ENCODE data around the gene RAB3IL1.

The RAB3IL1 gene

GRCh38 chr11:61940466-61940865 lies 23.1 kb upstream of the RAB3IL1 start:
- TF ChIP-seq CTCF (IDR thresholded peaks at IDR 0.05; ENCODE audit: insufficient read depth, low read length, poor library complexity, severe bottlenecking) = no peak
- DNase-seq (ENCODE audit: extremely low read depth, insufficient read length) = no peak
- peaks cover 2% of the 10 kb centered on the region; the same call in 1 of the 2 replicates for H3K27me3 ChIP-seq (replicated peaks; ENCODE audit: control insufficient read depth, insufficient read depth, low read length)
- H3K36me3 ChIP-seq (ENCODE audit: control insufficient read depth, insufficient read depth, low read length) = no peaks in the 10 kb centered on the region
- H3K4me3 ChIP-seq (replicated peaks; ENCODE audit: low read depth, low read length) = no peak overlapping the region

- H3K27me3 ChIP-seq (replicated peaks; ENCODE audit: control insufficient read depth, insufficient read depth, low read length) = no peaks in the 10 kb centered on the region; the same call in 1 of the 2 replicates
- DNase-seq (ENCODE audit: extremely low read depth, insufficient read length) = no peak
- H3K36me3 ChIP-seq (ENCODE audit: control insufficient read depth, insufficient read depth, low read length) = no peaks in the 10 kb centered on the region
- H3K4me3 ChIP-seq (replicated peaks; ENCODE audit: low read depth, low read length) = no peak overlapping the region
- TF ChIP-seq CTCF (IDR thresholded peaks at IDR 0.05; ENCODE audit: insufficient read depth, low read length, poor library complexity, severe bottlenecking) = no peak
These were observed 18.5 kb upstream of the RAB3IL1 start for GRCh38 chr11:61935861-61936260.

- H3K27me3 ChIP-seq (replicated peaks; ENCODE audit: control insufficient read depth, insufficient read depth, low read length) = no peaks in the 10 kb centered on the region; the same call in 1 of the 2 replicates
- TF ChIP-seq CTCF (IDR thresholded peaks at IDR 0.05; ENCODE audit: insufficient read depth, low read length, poor library complexity, severe bottlenecking) = no peak
- DNase-seq (ENCODE audit: extremely low read depth, insufficient read length) = no peak
- no peaks in the 10 kb centered on the region for H3K36me3 ChIP-seq (ENCODE audit: control insufficient read depth, insufficient read depth, low read length)
- H3K4me3 ChIP-seq (replicated peaks; ENCODE audit: low read depth, low read length) = no peak overlapping the region
These were observed 13.6 kb upstream of the RAB3IL1 start for GRCh38 chr11:61930933-61931332.

- no peak for TF ChIP-seq CTCF (IDR thresholded peaks at IDR 0.05; ENCODE audit: insufficient read depth, low read length, poor library complexity, severe bottlenecking)
- no peaks in the 10 kb centered on the region for H3K36me3 ChIP-seq (ENCODE audit: control insufficient read depth, insufficient read depth, low read length)
These were observed 11.2 kb upstream of the RAB3IL1 start for GRCh38 chr11:61928606-61929005.

GRCh38 chr11:61927501-61927900 lies 10.1 kb upstream of the RAB3IL1 start:
- TF ChIP-seq CTCF (IDR thresholded peaks at IDR 0.05; ENCODE audit: insufficient read depth, low read length, poor library complexity, severe bottlenecking) = no peak
- H3K36me3 ChIP-seq (ENCODE audit: control insufficient read depth, insufficient read depth, low read length) = no peaks in the 10 kb centered on the region
- H3K27me3 ChIP-seq (replicated peaks; ENCODE audit: control insufficient read depth, insufficient read depth, low read length) = no peaks in the 10 kb centered on the region; the same call in none of the 2 replicates
- DNase-seq (ENCODE audit: extremely low read depth, insufficient read length) = no peak
- H3K4me3 ChIP-seq (replicated peaks; ENCODE audit: low read depth, low read length) = no peak overlapping the region

More at GRCh38 chr11:61928606-61929005, 11.2 kb upstream of the RAB3IL1 start:
- Histone ChIP-seq H3K27me3 (replicated peaks; ENCODE audit: control insufficient read depth, insufficient read depth, low read length) (no peaks in the 10 kb centered on the region; the same call in none of the 2 replicates), H3K4me3 (replicated peaks; ENCODE audit: low read depth, low read length) (no peak overlapping the region)
- no peak for DNase-seq (ENCODE audit: extremely low read depth, insufficient read length)

- no peak for DNase-seq (ENCODE audit: extremely low read depth, insufficient read length)
- H3K27me3 ChIP-seq (replicated peaks; ENCODE audit: control insufficient read depth, insufficient read depth, low read length) = no peaks in the 10 kb centered on the region; the same call in none of the 2 replicates
- no peak overlapping the region for H3K4me3 ChIP-seq (replicated peaks; ENCODE audit: low read depth, low read length)
- TF ChIP-seq CTCF (IDR thresholded peaks at IDR 0.05; ENCODE audit: insufficient read depth, low read length, poor library complexity, severe bottlenecking) = no peak
- no peaks in the 10 kb centered on the region for H3K36me3 ChIP-seq (ENCODE audit: control insufficient read depth, insufficient read depth, low read length)
These were observed 8.9 kb upstream of the RAB3IL1 start for GRCh38 chr11:61926235-61926634.
